Vagina (tissue), 2 donors: ENCODE measurements around the gene NKAIN4. TPM values are rescaled to one million over a fixed set of nuclear protein-coding genes. Genes with fewer than 3 reads are reported as not detected.

Experiments used
- DNase-seq, 2 donors: peaks; one replicate each; pipeline ENCODE4 v3.0.0-alpha.2; 2017; ENCODE audit errors: extremely low spot score in 2 of 2
- H3K27ac ChIP-seq: fragments of 200-600 bp; sonication (generic); one replicate; pipeline ENCODE4 v1.5.1; 2019
- H3K27me3 ChIP-seq: fragments of 200-600 bp; sonication (generic); one replicate; pipeline ENCODE4 v1.5.1; 2019
- H3K36me3 ChIP-seq, 2 donors: fragments of 200-600 bp; sonication (generic); one replicate each; pipeline ENCODE4 v1.5.1; 2017 to 2019
- H3K4me1 ChIP-seq: fragments of 200-600 bp; sonication (generic); one replicate; pipeline ENCODE4 v1.5.1; 2019
- H3K4me3 ChIP-seq, 2 donors: fragments of 200-600 bp; sonication (generic); 1 replicate in 1 of 2; 2 replicates in 1 of 2; pipeline ENCODE4 v1.5.1; 2016 to 2019
- H3K9me3 ChIP-seq: fragments of 200-600 bp; sonication (generic); one replicate; pipeline ENCODE4 v1.5.1; 2019
- CTCF ChIP-seq, 3 experiments: fragments of 450-650 bp in 2 of 3; fragments of 200-600 bp in 1 of 3; sonication (generic) in 1 of 3; IDR thresholded peaks; one replicate each; pipeline ENCODE4 v1.5.1; 2017 to 2019; ENCODE audit warnings: antibody characterized with exemption in 3 of 3, mild to moderate bottlenecking in 2 of 3, moderate library complexity in 2 of 3
- POLR2A ChIP-seq, 2 donors: fragments of 450-650 bp; IDR thresholded peaks; one replicate each; pipeline ENCODE4 v1.6.1; 2017; ENCODE audit warnings: antibody characterized with exemption in 2 of 2, mild to moderate bottlenecking in 2 of 2, moderate library complexity in 2 of 2
- POLR2AphosphoS5 ChIP-seq, 2 donors: sonication (generic); formaldehyde crosslinking; IDR thresholded peaks; one replicate each; pipeline ENCODE4 v1.9.0; 2017; ENCODE audit warnings: antibody characterized with exemption in 2 of 2, mild to moderate bottlenecking in 2 of 2, low read depth in 1 of 2; ENCODE audit not compliant: insufficient read depth in 1 of 2
- intact Hi-C: fragments of 100-400 bp; cut with DNase I; formaldehyde crosslinking; loops from one replicate; pipeline ENCODE4 v1.15.1; 2023
- total RNA-seq: library from RNA; depleted of rRNA; stranded (reverse); fragments of >200 nt; gene quantifications from one replicate; pipeline ENCODE4 v1.2.3, GENCODE V29; 2016

NKAIN4 gene
- total RNA-seq, 1 donor from 2014 or later, result not detected

GRCh38 chr20:63268256-63268655 is 14.0 kb upstream of the NKAIN4 start:
- Histone ChIP-seq H3K4me3 (no peak overlapping the region), H3K36me3 (no peaks in the 10 kb centered on the region), H3K9me3 (no peaks in the 10 kb centered on the region), H3K27me3 (no peaks in the 10 kb centered on the region), H3K27ac (no peak overlapping the region), H3K4me1 (peaks cover 9% of the 10 kb centered on the region)
- no peak for DNase-seq
- TF ChIP-seq CTCF (IDR thresholded peaks at IDR 0.05), result no peak
- no peak for TF ChIP-seq POLR2AphosphoS5 (IDR thresholded peaks at IDR 0.05; ENCODE audit: insufficient read depth in 1 of 2, low read depth in 1 of 2)
- TF ChIP-seq POLR2A (IDR thresholded peaks at IDR 0.05), result no peak
- intact Hi-C loops, result no loop called here

GRCh38 chr20:63267691-63268090 is 13.4 kb upstream of the NKAIN4 start:
- no peak for TF ChIP-seq POLR2AphosphoS5 (IDR thresholded peaks at IDR 0.05; ENCODE audit: insufficient read depth in 1 of 2, low read depth in 1 of 2)
- TF ChIP-seq POLR2A (IDR thresholded peaks at IDR 0.05), result no peak
- no peak for TF ChIP-seq CTCF (IDR thresholded peaks at IDR 0.05)
- H3K36me3 ChIP-seq, result no peaks in the 10 kb centered on the region
- DNase-seq, result no peak
- no peak overlapping the region for H3K4me3 ChIP-seq
- H3K27ac ChIP-seq, result no peak overlapping the region
- intact Hi-C loops, result no loop called here
- no peaks in the 10 kb centered on the region for H3K9me3 ChIP-seq
- peaks cover 7% of the 10 kb centered on the region for H3K4me1 ChIP-seq
- no peaks in the 10 kb centered on the region for H3K27me3 ChIP-seq

GRCh38 chr20:63265891-63266515 is 11.7 kb upstream of the NKAIN4 start:
- H3K27ac ChIP-seq, result no peak overlapping the region
- no peak for DNase-seq
- TF ChIP-seq POLR2AphosphoS5 (IDR thresholded peaks at IDR 0.05; ENCODE audit: insufficient read depth in 1 of 2, low read depth in 1 of 2) (no peak), POLR2A (IDR thresholded peaks at IDR 0.05) (no peak), CTCF (IDR thresholded peaks at IDR 0.05) (no peak)
- intact Hi-C loops, result no loop called here
- no peaks in the 10 kb centered on the region for H3K36me3 ChIP-seq
- H3K4me3 ChIP-seq, result no peak overlapping the region
- H3K27me3 ChIP-seq, result no peaks in the 10 kb centered on the region
- no peaks in the 10 kb centered on the region for H3K9me3 ChIP-seq
- H3K4me1 ChIP-seq, result peaks cover 2% of the 10 kb centered on the region

- intact Hi-C loops, result no loop called here
- Histone ChIP-seq H3K36me3 (no peaks in the 10 kb centered on the region), H3K27ac (no peak overlapping the region), H3K9me3 (no peaks in the 10 kb centered on the region), H3K27me3 (no peaks in the 10 kb centered on the region), H3K4me3 (no peak overlapping the region), H3K4me1 (peaks cover 10% of the 10 kb centered on the region)
- no peak for TF ChIP-seq POLR2A (IDR thresholded peaks at IDR 0.05)
- no peak for TF ChIP-seq POLR2AphosphoS5 (IDR thresholded peaks at IDR 0.05; ENCODE audit: insufficient read depth in 1 of 2, low read depth in 1 of 2)
- TF ChIP-seq CTCF (IDR thresholded peaks at IDR 0.05), result no peak
- DNase-seq, result no peak
Observed at GRCh38 chr20:63264519-63264918, 10.3 kb upstream of the NKAIN4 start.

- intact Hi-C loops, result no loop called here
- Histone ChIP-seq H3K4me1 (peaks cover 10% of the 10 kb centered on the region), H3K9me3 (no peaks in the 10 kb centered on the region), H3K4me3 (no peak overlapping the region), H3K27ac (no peak overlapping the region), H3K27me3 (no peaks in the 10 kb centered on the region), H3K36me3 (no peaks in the 10 kb centered on the region)
- TF ChIP-seq POLR2AphosphoS5 (IDR thresholded peaks at IDR 0.05; ENCODE audit: insufficient read depth in 1 of 2, low read depth in 1 of 2) (no peak), POLR2A (IDR thresholded peaks at IDR 0.05) (no peak), CTCF (IDR thresholded peaks at IDR 0.05) (no peak)
- DNase-seq, result no peak
Observed at GRCh38 chr20:63264000-63264399, 9.7 kb upstream of the NKAIN4 start.
